Endodermal cell (in vitro differentiated cells): ENCODE measurements around the gene SYNJ2. TPM values are rescaled to one million over a fixed set of nuclear protein-coding genes. Genes with fewer than 3 reads are reported as not detected.
A peak's percentile ranks its signal among the peaks of the same experiment; 100 is the strongest.

Source experiments
- DNase-seq: peaks from one replicate; pipeline ENCODE4 v3.0.0-alpha.2; 2017
- H3K27ac ChIP-seq: 2 replicates; pipeline ENCODE4 v1.5.1; 2013; ENCODE audit warnings: mild to moderate bottlenecking, low read depth, low read length, moderate library complexity
- H3K27me3 ChIP-seq: 2 replicates; pipeline ENCODE4 v1.6.1; 2013; ENCODE audit warnings: mild to moderate bottlenecking, low read length, moderate library complexity; ENCODE audit not compliant: insufficient read depth, control insufficient read depth, poor library complexity, severe bottlenecking
- H3K36me3 ChIP-seq: 2 replicates; pipeline ENCODE4 v1.7.0; 2013; ENCODE audit warnings: mild to moderate bottlenecking, low read length, moderate library complexity; ENCODE audit not compliant: control insufficient read depth, insufficient read depth
- H3K4me1 ChIP-seq: one replicate; pipeline ENCODE4 v1.7.0; 2013; ENCODE audit warnings: low read length; ENCODE audit not compliant: control insufficient read depth, insufficient read depth
- H3K4me3 ChIP-seq: 2 replicates; pipeline ENCODE4 v1.5.1; 2013; ENCODE audit warnings: mild to moderate bottlenecking, low read length, moderate library complexity
- H3K9ac ChIP-seq: 2 replicates; pipeline ENCODE4 v1.6.1; 2013; ENCODE audit warnings: mild to moderate bottlenecking, low read length, moderate library complexity; ENCODE audit not compliant: poor library complexity, severe bottlenecking; ENCODE audit errors: extremely low read depth
- H3K9me3 ChIP-seq: 2 replicates; pipeline ENCODE4 v1.6.1; 2013; ENCODE audit warnings: mild to moderate bottlenecking, low read length, moderate library complexity; ENCODE audit not compliant: control insufficient read depth
- H3K27ac Mint-ChIP-seq: 2 replicates; pipeline ENCODE4 v1.8.0; 2020; ENCODE audit warnings: mixed read lengths
- H3K27me3 Mint-ChIP-seq: 2 replicates; pipeline ENCODE4 v1.8.0; 2021; ENCODE audit warnings: mild to moderate bottlenecking, mixed read lengths; ENCODE audit not compliant: insufficient read depth
- H3K36me3 Mint-ChIP-seq: 2 replicates; pipeline ENCODE4 v1.8.0; 2020; ENCODE audit warnings: low read depth, mixed read lengths
- H3K4me1 Mint-ChIP-seq: 2 replicates; pipeline ENCODE4 v1.8.0; 2020; ENCODE audit warnings: mixed read lengths
- H3K4me3 Mint-ChIP-seq: 2 replicates; pipeline ENCODE4 v1.8.0; 2020; ENCODE audit warnings: mild to moderate bottlenecking, moderate library complexity, mixed read lengths
- H3K9me3 Mint-ChIP-seq: 2 replicates; pipeline ENCODE4 v1.8.0; 2020; ENCODE audit warnings: mild to moderate bottlenecking, mixed read lengths
- CTCF ChIP-seq: fragments of 200-600 bp; sonication (generic); conservative IDR thresholded peaks from 2 replicates; pipeline ENCODE4 v1.5.0; 2021; ENCODE audit warnings: antibody characterized with exemption, mild to moderate bottlenecking
- WGBS, 2 experiments: methylation state at CpG; one replicate each; pipeline versions ENCODE4 v1.1.5 to v1.1.7; 2013; ENCODE audit warnings: missing lambda C conversion rate in 2 of 2, mixed read lengths in 1 of 2; ENCODE audit not compliant: insufficient coverage in 1 of 2, insufficient read length in 1 of 2; 5-methylcytosine and 5-hydroxymethylcytosine counted together
- total RNA-seq, 2 donors: library from RNA; stranded (reverse); fragmentation: NEBNext Ultra II Directional in 1 of 2; extraction: Animal tissue kit (Norgen Biotek cat#: 25700) in 1 of 2; gene quantifications; 2 replicates in 1 of 2; 3 replicates in 1 of 2; pipeline ENCODE4 v1.2.1, GENCODE V29; 2021

Gene SYNJ2
- total RNA-seq, 2 donors from 2014 or later = 21.2 to 32.8 TPM

GRCh38 chr6:158036261-158036660, 54.6 kb downstream of the SYNJ2 start:
- H3K27me3 Mint-ChIP-seq = no peaks in the 10 kb centered on the region
- H3K4me3 ChIP-seq = no peak overlapping the region
- no peak overlapping the region for H3K27ac Mint-ChIP-seq
- peaks cover 24% of the 10 kb centered on the region for H3K36me3 Mint-ChIP-seq
- 58 to 64% methylated on average over 3 of the region's 3 CpGs for whole genome bisulfite sequencing, 2 experiments
- DNase-seq = no peak
- peaks cover 2% of the 10 kb centered on the region for H3K9me3 Mint-ChIP-seq
- no peak overlapping the region for H3K4me3 Mint-ChIP-seq
- no peak for TF ChIP-seq CTCF
- H3K36me3 ChIP-seq = peaks cover 6% of the 10 kb centered on the region
- no peak overlapping the region for H3K27ac ChIP-seq
- no peaks in the 10 kb centered on the region for H3K9me3 ChIP-seq
- peaks cover 32% of the 10 kb centered on the region for H3K4me1 Mint-ChIP-seq
- no peaks in the 10 kb centered on the region for H3K27me3 ChIP-seq
- no peak overlapping the region for H3K9ac ChIP-seq
- H3K4me1 ChIP-seq = peaks cover 11% of the 10 kb centered on the region

- Mint-ChIP-seq H3K4me3 (no peak overlapping the region), H3K9me3 (peaks cover 2% of the 10 kb centered on the region), H3K27ac (no peak overlapping the region), H3K27me3 (no peaks in the 10 kb centered on the region), H3K36me3 (peaks cover 24% of the 10 kb centered on the region), H3K4me1 (peaks cover 36% of the 10 kb centered on the region)
- Histone ChIP-seq H3K9ac (no peak overlapping the region), H3K27ac (no peak overlapping the region), H3K4me1 (peaks cover 11% of the 10 kb centered on the region), H3K36me3 (peaks cover 6% of the 10 kb centered on the region), H3K4me3 (no peak overlapping the region), H3K9me3 (no peaks in the 10 kb centered on the region), H3K27me3 (no peaks in the 10 kb centered on the region)
- WGBS, 2 experiments = 96 to 97% methylated on average over 10 to 12 of the region's 12 CpGs
- no peak for DNase-seq
- no peak for TF ChIP-seq CTCF
Observed at GRCh38 chr6:158037021-158037420, 55.4 kb downstream of the SYNJ2 start.

- Histone ChIP-seq H3K9ac (no peak overlapping the region), H3K27ac (no peak overlapping the region), H3K36me3 (peaks cover 6% of the 10 kb centered on the region), H3K27me3 (no peaks in the 10 kb centered on the region), H3K9me3 (no peaks in the 10 kb centered on the region), H3K4me1 (peaks cover 11% of the 10 kb centered on the region), H3K4me3 (no peak overlapping the region)
- no peak for TF ChIP-seq CTCF
- H3K9me3 Mint-ChIP-seq = peaks cover 2% of the 10 kb centered on the region
- H3K4me3 Mint-ChIP-seq = no peak overlapping the region
- 92 to 99% methylated on average over 8 to 10 of the region's 10 CpGs for whole genome bisulfite sequencing, 2 experiments
- H3K36me3 Mint-ChIP-seq = peaks cover 27% of the 10 kb centered on the region
- peaks cover 36% of the 10 kb centered on the region for H3K4me1 Mint-ChIP-seq
- peak overlapping the region; percentile 26 for H3K27ac Mint-ChIP-seq
- DNase-seq = no peak
- no peaks in the 10 kb centered on the region for H3K27me3 Mint-ChIP-seq
Observed at GRCh38 chr6:158037771-158038170, 56.1 kb downstream of the SYNJ2 start.
